B cell (primary cell): ENCODE measurements around the gene CTIF. TPM values are rescaled to one million over a fixed set of nuclear protein-coding genes. Genes with fewer than 3 reads are reported as not detected.

ENCODE experiments used
- ATAC-seq: fragments of 200-7000 bp; cut with Tn5 transposase; one replicate; pipeline ENCODE4 v1.10.0; 2021; ENCODE audit warnings: low read depth, mild to moderate bottlenecking, moderate number of reproducible peaks, moderate library complexity
- CTCF ChIA-PET: fragments of 350-600 bp; sonication (Branson Sonifier 250); formaldehyde crosslinking; loops from one replicate; lab custom pipeline; 2021; ENCODE audit warnings: antibody characterized with exemption, inconsistent platforms; lab: Charles Lee
- POLR2A ChIA-PET: fragments of 350-600 bp; sonication (Branson Sonifier 250); formaldehyde crosslinking; loops from one replicate; lab custom pipeline; 2021; ENCODE audit warnings: antibody characterized with exemption; lab: Charles Lee
- DNase-seq: peaks from one replicate; pipeline ENCODE4 v3.0.0; 2013
- H2AFZ ChIP-seq: 2 replicates; pipeline ENCODE4 v1.6.1; 2012; ENCODE audit warnings: mild to moderate bottlenecking, low read depth, low read length; ENCODE audit not compliant: insufficient read depth, poor library complexity, severe bottlenecking
- H3K27ac ChIP-seq, 2 donors: 1 replicate in 1 of 2; 2 replicates in 1 of 2; pipeline ENCODE4 v1.5.1; 2012 to 2013; ENCODE audit warnings: low read length in 2 of 2, mild to moderate bottlenecking in 2 of 2, moderate library complexity in 1 of 2
- H3K27me3 ChIP-seq, 4 experiments: fragments of 200-600 bp in 1 of 4; sonication (generic) in 1 of 4; replicated peaks in 1 of 4; 1 replicate in 2 of 4; 2 replicates in 2 of 4; pipeline versions ENCODE4 v1.6.1 to v1.7.0; 2013 to 2016; ENCODE audit warnings: low read length in 3 of 4, mild to moderate bottlenecking in 2 of 4, mixed read lengths in 1 of 4, moderate library complexity in 1 of 4; ENCODE audit not compliant: insufficient read depth in 4 of 4, control insufficient read depth in 3 of 4; ENCODE audit errors: control extremely low read depth in 1 of 4
- H3K36me3 ChIP-seq, 2 experiments: replicated peaks in 1 of 2; 1 replicate in 1 of 2; 2 replicates in 1 of 2; pipeline versions ENCODE4 v1.6.1 to v1.7.1; 2013; ENCODE audit warnings: low read length in 1 of 2; ENCODE audit not compliant: insufficient read depth in 2 of 2, control insufficient read depth in 1 of 2; ENCODE audit errors: control extremely low read depth in 1 of 2, extremely low read depth in 1 of 2
- H3K4me1 ChIP-seq, 2 donors: fragments of 200-600 bp in 1 of 2; sonication (generic) in 1 of 2; 1 replicate in 1 of 2; 2 replicates in 1 of 2; pipeline versions ENCODE4 v1.5.1 to v1.6.1; 2013 to 2017; ENCODE audit warnings: low read length in 2 of 2; ENCODE audit not compliant: control insufficient read depth in 2 of 2, insufficient read depth in 2 of 2
- H3K4me2 ChIP-seq: replicated peaks from 2 replicates; pipeline ENCODE3; 2012; ENCODE audit warnings: mild to moderate bottlenecking, low read depth, low read length; ENCODE audit not compliant: poor library complexity, severe bottlenecking
- H3K4me3 ChIP-seq, 5 experiments: fragments of 200-600 bp in 1 of 5; sonication (generic) in 1 of 5; 1 replicate in 3 of 5; 2 replicates in 2 of 5; pipeline versions ENCODE4 v1.5.1 to v1.7.0; 2011 to 2016; ENCODE audit warnings: low read length in 4 of 5, mild to moderate bottlenecking in 4 of 5, low read depth in 2 of 5, control low read depth in 1 of 5, moderate library complexity in 1 of 5; ENCODE audit not compliant: insufficient read depth in 1 of 5; ENCODE audit errors: control extremely low read depth in 1 of 5, extremely low read depth in 1 of 5
- H3K79me2 ChIP-seq: fragments of 200-600 bp; sonication (generic); one replicate; pipeline ENCODE4 v1.6.0; 2016; ENCODE audit warnings: low read length; ENCODE audit not compliant: control insufficient read depth, insufficient read depth
- H3K9ac ChIP-seq: fragments of 200-600 bp; sonication (generic); 2 replicates; pipeline ENCODE4 v1.6.1; 2017; ENCODE audit warnings: mild to moderate bottlenecking, low read length, moderate library complexity
- H3K9me3 ChIP-seq, 3 donors: one replicate each; pipeline versions ENCODE4 v1.6.1 to v1.7.1; 2013; ENCODE audit warnings: low read length in 2 of 3; ENCODE audit not compliant: control insufficient read depth in 2 of 3, insufficient read depth in 1 of 3; ENCODE audit errors: control extremely low read depth in 1 of 3
- H4K20me1 ChIP-seq: 2 replicates; pipeline ENCODE4 v1.6.0; 2012; ENCODE audit warnings: mild to moderate bottlenecking, low read length; ENCODE audit not compliant: insufficient read depth, control insufficient read depth, poor library complexity, severe bottlenecking
- H3K27ac Mint-ChIP-seq: one replicate; pipeline ENCODE4 v1.8.0; 2021; ENCODE audit warnings: mixed read lengths
- H3K27me3 Mint-ChIP-seq: one replicate; pipeline ENCODE4 v1.8.0; 2021; ENCODE audit warnings: mixed read lengths
- H3K4me1 Mint-ChIP-seq: one replicate; pipeline ENCODE4 v1.8.0; 2021; ENCODE audit warnings: mixed read lengths
- H3K4me3 Mint-ChIP-seq: one replicate; pipeline ENCODE4 v1.8.0; 2021; ENCODE audit warnings: mixed read lengths
- H3K9me3 Mint-ChIP-seq: one replicate; pipeline ENCODE4 v1.8.0; 2022; ENCODE audit warnings: mixed read lengths; ENCODE audit not compliant: insufficient read depth
- CTCF ChIP-seq: fragments of 200-600 bp; IDR thresholded peaks from one replicate; pipeline ENCODE4 v1.8.0; 2022; ENCODE audit warnings: antibody characterized with exemption, mild to moderate bottlenecking
- EZH2 ChIP-seq: IDR thresholded peaks from 2 replicates; pipeline ENCODE4 v1.6.1; 2012; ENCODE audit warnings: borderline replicate concordance, low read depth, mild to moderate bottlenecking, moderate library complexity, low read length; ENCODE audit not compliant: insufficient read depth, poor library complexity, severe bottlenecking
- WGBS: methylation state at CpG from one replicate; pipeline ENCODE4 v1.1.5; 2013; ENCODE audit warnings: missing lambda C conversion rate; ENCODE audit not compliant: insufficient coverage; 5-methylcytosine and 5-hydroxymethylcytosine counted together
- intact Hi-C: fragments of 100-400 bp; cut with micrococcal nuclease; formaldehyde crosslinking; loops from one replicate; pipeline ENCODE4 v1.10.0; 2022
- polyA plus RNA-seq: library from polyadenylated mRNA; depleted of rRNA; stranded (reverse); fragments of >200 nt; gene quantifications from 2 replicates; pipeline ENCODE4 v1.2.3, GENCODE V29; 2012
- total RNA-seq, 2 donors: library from RNA; stranded (reverse); fragments of 120-200 nt in 1 of 2; gene quantifications; 1 replicate in 1 of 2; 2 replicates in 1 of 2; pipeline versions ENCODE4 v1.2.3 to v1.2.4, GENCODE V29; 2013 to 2022

The CTIF gene
- total and polyA plus RNA-seq, 2 donors (not counting 1 experiment from before 2014, with no cell fraction given): 3.6 to 16.2 TPM

GRCh38 chr18:48897531-48897930, 358.7 kb downstream of the CTIF start:
- Mint-ChIP-seq H3K27me3 (no peaks in the 10 kb centered on the region), H3K9me3 (peaks cover 2% of the 10 kb centered on the region), H3K4me3 (no peak overlapping the region), H3K27ac (peak overlapping the region; percentile 84), H3K4me1 (peaks cover 18% of the 10 kb centered on the region)
- TF ChIP-seq EZH2: no peak
- TF ChIP-seq CTCF: no peak
- Histone ChIP-seq H3K36me3 (no peaks in the 10 kb centered on the region), H3K4me1 (peaks cover 14 to 16% of the 10 kb centered on the region in 2 donors), H3K79me2 (no peaks in the 10 kb centered on the region), H3K27me3 (no peaks in the 10 kb centered on the region), H3K4me2 (peak overlapping the region; percentile 48), H3K9ac (no peak overlapping the region), H3K27ac (peak overlapping the region in 1 of 2 donors; percentile 24), H3K4me3 (no peak overlapping the region), H4K20me1 (no peaks in the 10 kb centered on the region), H3K9me3 (peaks cover 0 to 4% (median 0%) of the 10 kb centered on the region in 3 donors), H2AFZ (peak overlapping the region; percentile 47)
- ChIA-PET POLR2A (interaction anchor here (0.6 kb wide), 1 partner anchor 31 kb away, joined by 3 read pairs; no protein-coding TSS in a partner anchor), CTCF (interaction anchor here (0.6 to 1.0 kb wide), 3 partner anchors 47 to 64 kb away, joined by 3 read pairs; no protein-coding TSS in a partner anchor)
- no peak for ATAC-seq
- no peak for DNase-seq
- WGBS: 95% methylated on average over 5 of the region's 5 CpGs
- intact Hi-C loops: loop anchor here (1.0 kb wide), 1 partner anchor 31 kb away; no protein-coding TSS in a partner anchor

- Mint-ChIP-seq H3K4me3 (no peak overlapping the region), H3K9me3 (peaks cover 2% of the 10 kb centered on the region), H3K27me3 (no peaks in the 10 kb centered on the region), H3K27ac (peak overlapping the region; percentile 70), H3K4me1 (peaks cover 18% of the 10 kb centered on the region)
- DNase-seq (no peak), ATAC-seq (no peak)
- Histone ChIP-seq H3K4me2 (no peak overlapping the region), H3K36me3 (no peaks in the 10 kb centered on the region), H4K20me1 (no peaks in the 10 kb centered on the region), H3K79me2 (no peaks in the 10 kb centered on the region), H3K9ac (no peak overlapping the region), H2AFZ (no peak overlapping the region), H3K4me1 (peaks cover 14 to 16% of the 10 kb centered on the region in 2 donors), H3K27me3 (no peaks in the 10 kb centered on the region), H3K27ac (no peak overlapping the region), H3K9me3 (peaks cover 0 to 7% (median 0%) of the 10 kb centered on the region in 3 donors), H3K4me3 (no peak overlapping the region)
- POLR2A ChIA-PET: no interaction called here
- TF ChIP-seq EZH2: no peak
- no peak for TF ChIP-seq CTCF
- intact Hi-C loops: no loop called here
- CTCF ChIA-PET: no interaction called here
- 100% methylated on average over 2 of the region's 4 CpGs for WGBS
Observed at GRCh38 chr18:48898521-48898920, 359.7 kb downstream of the CTIF start.
